HG02840 (cell line): ENCODE measurements around the gene OR10G8.

ENCODE experiments used
- ATAC-seq: cut with Tn5 transposase; IDR thresholded peaks from one replicate; pipeline ENCODE4 v1.9.1; 2021; ENCODE audit warnings: mild to moderate bottlenecking, moderate library complexity, moderate number of reproducible peaks; ENCODE audit not compliant: unreplicated experiment, low FRiP score

The OR10G8 gene

GRCh38 chr11:124077266-124077665 lies 50.7 kb downstream of the OR10G8 start:
- ATAC-seq = no peak

DNA sequence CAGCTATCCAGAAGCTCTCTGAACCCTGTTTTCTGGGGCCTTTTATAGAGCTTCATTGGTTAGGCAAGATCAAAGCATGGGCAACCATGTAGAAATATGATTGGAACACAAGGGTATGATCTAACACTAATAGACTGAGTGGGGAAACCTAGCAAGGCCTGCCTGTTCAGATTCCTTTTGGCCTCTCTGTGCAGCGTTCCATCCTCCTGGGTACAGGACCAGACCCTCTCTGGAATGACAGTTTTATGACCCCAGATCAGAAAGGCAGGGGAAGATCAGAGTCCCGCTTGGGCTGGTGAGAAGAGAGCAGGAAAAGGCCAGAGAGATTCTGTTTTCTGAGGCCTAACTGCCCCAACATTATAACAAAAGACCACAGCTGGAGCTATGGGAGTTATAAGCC lies 52.0 kb downstream of the OR10G8 start:
- no peak for ATAC-seq

DNA sequence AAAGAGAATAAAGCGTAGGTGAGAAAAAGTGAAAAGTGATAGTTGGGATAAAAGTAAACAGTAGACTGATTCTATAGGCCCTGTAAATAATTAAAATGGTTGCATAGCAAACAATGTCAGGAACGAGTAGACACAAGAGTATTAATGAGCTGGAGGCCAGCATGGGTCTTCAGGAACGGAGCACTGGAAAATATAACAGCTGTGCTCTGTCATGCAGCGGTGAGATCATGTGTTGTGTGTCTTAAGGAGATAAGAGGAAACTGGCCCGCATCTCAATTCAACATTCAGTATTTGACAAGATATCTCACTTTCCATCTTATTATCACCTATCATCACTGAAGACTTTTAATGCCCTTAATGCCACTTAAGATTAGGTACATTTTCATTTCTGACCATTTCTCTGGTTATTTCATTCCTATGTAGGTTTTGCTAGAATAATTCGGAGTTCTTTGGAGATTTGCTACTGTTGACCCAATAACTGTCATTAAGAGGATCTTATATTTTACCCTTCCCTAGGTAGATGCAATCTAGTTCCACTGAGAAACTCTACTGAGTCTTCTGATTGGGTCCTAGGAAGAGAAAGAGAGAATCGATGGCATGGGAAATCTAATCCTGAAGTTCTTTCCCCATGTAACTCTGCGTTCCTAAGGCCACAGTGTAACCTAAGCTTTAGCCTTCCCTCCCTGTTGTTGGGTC lies 53.2 kb downstream of the OR10G8 start:
- no peak for ATAC-seq
